DMS53 treated with DMSO at 0.1 percent for 48 hours (cell line): ENCODE measurements around the gene KRTAP13-4.

Experiments used
- DNase-seq: peaks from one replicate; lab custom pipeline; 2025; ENCODE audit not compliant: unreplicated experiment; lab: John Stamatoyannopoulos, UW

The KRTAP13-4 gene

DNA sequence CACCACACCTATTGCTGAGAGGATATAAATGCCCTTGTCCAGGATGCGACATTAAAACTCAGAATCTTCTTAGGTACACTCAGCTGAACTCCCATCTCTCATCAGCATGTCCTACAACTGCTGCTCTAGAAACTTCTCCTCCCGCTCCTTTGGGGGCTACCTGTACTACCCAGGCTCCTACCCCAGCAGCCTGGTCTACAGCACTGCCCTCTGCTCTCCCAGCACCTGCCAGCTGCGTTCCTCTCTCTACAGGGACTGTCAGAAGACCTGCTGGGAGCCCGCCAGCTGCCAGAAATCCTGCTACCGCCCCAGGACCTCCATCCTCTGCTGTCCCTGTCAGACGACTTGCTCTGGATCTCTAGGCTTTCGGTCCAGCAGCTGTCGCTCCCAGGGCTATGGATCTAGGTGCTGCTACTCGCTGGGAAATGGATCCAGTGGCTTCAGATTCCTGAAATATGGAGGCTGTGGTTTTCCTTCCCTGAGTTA is at the start of gene KRTAP13-4:
KRTAP13-4 (plus strand) TSS at position 51 of the 486 bp plus-strand sequence; CDS start at position 107, 56 bp downstream.
- no peak for DNase-seq

DNA sequence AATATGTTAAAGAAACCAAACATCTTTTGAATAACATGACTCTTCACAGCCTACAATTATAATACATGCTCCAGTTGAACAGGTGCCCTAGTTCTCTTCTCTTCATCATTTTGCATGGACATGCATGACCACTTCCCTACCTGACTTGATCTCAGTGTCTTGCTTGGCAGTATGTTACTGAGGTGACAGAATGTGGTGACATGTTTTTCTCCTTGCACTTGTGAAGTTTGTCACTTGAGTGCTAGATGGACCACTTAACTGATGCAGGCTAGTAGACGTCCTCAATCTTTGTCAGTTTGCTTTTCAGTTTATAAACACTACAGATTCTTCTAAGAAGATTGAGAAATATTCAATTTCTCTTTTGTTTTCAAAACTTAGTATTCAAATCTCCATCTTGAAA is 47.8 kb upstream of the KRTAP13-4 start:
- no peak for DNase-seq

DNA sequence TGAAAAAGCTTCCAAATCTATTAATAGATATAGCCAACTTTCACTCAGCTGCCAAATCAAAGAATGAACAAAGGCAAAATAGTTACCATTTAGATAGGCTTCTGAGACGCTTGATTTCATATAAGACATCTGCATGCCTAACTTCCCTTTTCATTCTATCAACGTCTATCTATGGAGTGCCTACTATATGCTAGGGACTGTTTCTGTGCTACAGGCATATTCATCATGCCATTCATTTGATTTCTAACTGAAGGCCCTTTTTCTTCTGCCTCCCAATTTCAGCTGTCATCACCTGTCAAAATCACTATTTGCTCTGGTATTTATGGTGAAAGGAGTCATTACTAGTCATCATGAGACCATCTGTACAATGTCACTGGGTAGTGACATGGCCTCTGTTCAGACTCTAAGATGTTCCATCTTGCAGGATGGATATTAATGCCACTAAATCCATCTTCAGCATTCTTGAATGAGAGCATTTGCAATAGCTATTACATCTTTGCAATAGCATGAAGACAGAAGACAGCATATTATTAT is 38.5 kb upstream of the KRTAP13-4 start:
- no peak for DNase-seq

DNA sequence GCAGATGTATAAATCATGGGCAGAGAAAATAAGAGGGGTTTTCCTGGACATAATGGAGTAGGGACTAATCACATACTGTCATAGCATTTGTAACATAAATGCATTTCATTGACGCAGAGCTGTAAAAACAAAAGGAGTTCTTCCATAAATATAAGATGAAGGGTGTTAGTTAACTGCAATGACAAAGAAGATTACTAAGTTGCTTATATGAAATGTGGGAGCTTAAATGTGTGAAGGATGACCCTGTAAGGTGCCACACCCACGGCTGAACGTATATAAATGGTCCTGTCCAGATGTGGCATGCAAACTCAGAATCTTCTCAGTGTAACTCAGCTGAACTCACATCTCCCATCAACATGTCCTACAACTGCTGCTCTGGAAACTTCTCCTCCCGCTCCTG is 34.3 kb upstream of the KRTAP13-4 start, which contains the start of gene KRTAP13-1:
KRTAP13-1 (plus strand) TSS at position 301 of the 400 bp plus-strand sequence; CDS start at position 357, 56 bp downstream.
- DNase-seq, result no peak

DNA sequence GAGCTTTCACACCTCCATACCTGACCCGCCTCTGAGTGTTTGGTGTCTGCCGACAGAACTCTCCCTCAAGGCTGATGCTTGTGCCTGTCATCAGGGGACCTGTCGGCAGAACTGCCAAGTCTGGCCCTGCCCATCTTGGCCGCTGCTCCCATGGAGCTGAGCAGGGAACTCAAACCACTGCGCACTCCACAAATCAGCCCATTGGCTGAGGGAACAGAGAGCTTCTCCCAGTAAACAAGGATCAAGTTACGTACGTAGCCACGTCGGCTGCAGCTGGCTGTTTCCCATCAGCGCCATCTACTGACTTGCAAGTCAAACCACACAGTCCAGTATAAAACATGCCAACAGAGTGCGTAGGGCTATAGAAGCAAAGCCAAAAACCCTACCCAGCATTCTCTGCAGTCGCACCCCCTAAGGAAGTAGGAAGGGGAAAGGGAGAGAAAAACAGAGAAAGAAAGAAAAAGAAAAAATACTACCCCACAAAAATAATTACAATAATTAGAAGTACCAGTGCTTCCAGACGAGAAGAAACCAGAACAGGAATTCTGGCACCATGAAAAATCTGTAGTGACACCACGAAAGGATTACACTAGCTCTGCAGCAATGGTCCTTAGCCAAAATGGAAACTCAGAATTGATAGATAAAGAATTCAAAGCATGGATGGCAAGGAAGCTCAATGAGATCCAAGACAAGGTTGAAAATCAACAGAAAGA is 21.1 kb upstream of the KRTAP13-4 start:
- DNase-seq, result peak; percentile 90

DNA sequence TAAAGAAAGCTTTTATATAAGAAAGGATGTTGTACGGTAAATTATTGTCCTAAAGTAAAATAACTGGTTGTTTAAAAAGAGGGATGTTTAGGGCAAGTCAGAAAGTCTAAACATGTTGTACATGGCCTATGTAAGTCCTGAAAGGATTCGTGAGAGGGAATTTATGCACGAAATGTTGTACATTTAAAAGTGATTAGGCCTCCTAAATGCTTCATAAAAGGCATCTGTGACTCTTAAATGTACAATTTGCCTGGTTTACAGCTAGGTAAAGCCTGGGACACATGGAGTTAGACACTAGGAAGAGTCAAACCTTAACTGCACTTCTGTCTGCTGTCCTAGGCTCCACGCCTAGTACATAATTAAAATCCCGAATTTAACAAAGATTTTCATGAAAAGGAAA is 14.0 kb upstream of the KRTAP13-4 start:
- no peak for DNase-seq

DNA sequence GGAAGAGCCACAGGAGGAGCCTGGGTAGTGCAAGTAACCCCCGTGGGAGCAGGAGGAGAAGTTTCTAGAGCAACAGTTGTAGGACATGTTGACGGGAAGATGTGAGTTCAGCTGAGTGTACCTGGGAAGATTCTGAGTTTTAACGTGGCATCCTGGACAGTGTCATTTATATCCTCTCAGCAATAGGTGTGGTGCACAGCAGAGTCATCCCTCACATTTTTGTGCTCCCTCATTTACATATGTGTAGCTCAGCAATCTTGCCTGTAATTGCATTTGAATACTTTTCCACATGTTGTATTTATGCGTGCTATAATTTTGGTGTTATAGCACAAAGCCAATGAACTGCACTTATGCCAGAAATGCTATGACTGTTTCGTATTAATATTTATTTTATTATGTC is 4.2 kb upstream of the KRTAP13-4 start, which contains the start of gene KRTAP13-3:
KRTAP13-3 (minus strand) TSS at position 101 of the 400 bp plus-strand sequence; CDS start at position 87, 14 bp downstream.
- no peak for DNase-seq

DNA sequence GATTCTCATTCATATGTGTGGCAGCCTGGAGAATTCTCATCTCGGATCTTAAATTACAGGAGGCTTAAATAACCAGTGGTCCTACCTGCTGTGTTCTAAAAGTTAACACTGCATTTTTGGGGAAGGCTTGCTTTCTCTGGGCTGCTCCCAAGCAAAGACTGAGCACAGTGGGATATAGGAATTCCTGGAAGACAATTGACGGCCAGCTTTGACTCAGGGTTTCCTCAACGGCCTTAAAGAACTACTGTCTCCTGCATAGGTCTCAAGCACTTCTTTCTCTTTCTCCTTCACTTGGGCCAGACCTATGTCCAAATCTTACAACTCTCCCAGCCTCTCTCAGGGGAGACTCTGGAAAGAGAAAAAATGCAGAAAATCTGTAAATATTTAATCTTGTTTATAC is 3.3 kb upstream of the KRTAP13-4 start:
- no peak for DNase-seq

- peak; percentile 9 for DNase-seq
Measured at GRCh38 chr21:30434033-30434631, 4.1 kb downstream of the KRTAP13-4 start.

- DNase-seq, result no peak
Measured at GRCh38 chr21:30437010-30437565, 7.1 kb downstream of the KRTAP13-4 start.

DNA sequence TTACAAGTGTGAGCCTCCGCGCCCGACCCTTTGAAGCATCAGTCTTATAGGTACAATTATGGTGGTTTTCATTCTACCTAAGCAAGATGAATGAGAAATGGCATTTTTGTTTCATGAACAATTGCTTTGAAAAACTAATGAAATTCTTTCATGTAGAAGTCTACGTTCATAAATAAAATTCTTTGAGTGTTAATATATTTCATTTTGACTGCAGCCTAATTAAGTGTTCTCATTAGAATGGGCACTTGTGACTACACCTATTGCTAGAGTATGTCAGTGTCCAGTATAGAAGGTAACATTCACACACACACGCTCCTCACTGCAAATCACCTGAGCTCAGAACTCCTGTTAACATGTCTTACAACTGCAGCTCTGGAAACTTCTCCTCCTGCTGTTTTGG is 10.0 kb downstream of the KRTAP13-4 start, which contains the start of gene KRTAP15-1:
KRTAP15-1 (plus strand) TSS at position 301 of the 400 bp plus-strand sequence; CDS start at position 354, 53 bp downstream.
- DNase-seq, result no peak

- no peak for DNase-seq
Measured at GRCh38 chr21:30443226-30443625, 13.2 kb downstream of the KRTAP13-4 start.

DNA sequence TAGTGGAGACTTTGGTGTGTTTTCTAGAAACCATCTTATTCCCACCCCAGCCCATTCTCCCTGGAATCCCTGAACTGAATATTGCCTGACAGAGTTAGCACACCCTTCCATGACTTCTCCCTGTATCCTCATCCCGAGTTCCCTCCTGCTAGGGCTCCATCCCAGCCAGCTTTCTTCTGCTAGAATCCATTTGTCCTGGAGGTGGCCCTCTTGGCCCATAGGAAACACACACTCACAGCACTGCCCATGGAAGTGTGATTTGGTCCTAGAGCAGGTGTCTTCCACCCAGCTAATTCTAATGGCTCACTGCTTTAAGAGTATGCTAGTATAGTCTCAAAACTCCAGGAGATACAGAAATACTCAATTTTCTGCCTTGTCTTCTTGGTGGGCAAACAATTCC is 14.2 kb downstream of the KRTAP13-4 start:
- DNase-seq, result no peak

DNA sequence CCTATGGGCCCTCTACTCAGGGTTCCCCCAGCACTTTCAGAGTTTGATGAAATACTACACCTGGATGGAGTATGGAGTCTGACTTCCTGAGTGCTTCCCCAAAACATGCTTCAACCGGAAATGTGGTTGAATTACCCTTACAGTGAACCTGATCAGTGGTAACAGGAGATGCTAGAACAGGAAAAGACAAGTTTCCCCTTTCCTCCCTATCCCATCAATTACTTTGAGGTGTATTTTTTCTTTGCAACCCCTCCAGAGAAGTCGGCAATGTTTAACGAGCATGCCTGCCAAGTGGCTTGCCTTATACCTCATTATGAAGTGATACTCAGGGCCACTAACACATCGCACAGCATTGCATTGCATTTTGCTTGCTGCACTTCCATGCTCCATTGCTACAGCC is 17.0 kb downstream of the KRTAP13-4 start:
- DNase-seq, result no peak

DNA sequence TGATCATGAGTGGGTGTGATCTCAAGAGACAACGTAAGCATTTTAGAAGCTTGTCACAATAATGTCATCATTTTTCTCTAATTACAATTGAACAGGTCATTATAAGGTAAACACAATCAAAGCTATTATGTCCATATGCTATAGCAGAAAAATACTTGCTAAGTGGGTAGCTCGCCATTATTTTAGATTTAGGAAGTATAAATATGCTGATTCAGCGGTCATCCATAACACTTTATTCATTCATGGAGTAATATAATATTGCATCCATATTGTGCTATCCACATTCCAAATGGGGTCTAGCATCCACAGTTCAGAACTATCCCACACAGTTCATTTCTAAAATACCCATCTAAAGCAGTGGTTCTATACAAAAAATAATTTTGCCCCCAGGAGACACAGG is 18.5 kb downstream of the KRTAP13-4 start:
- DNase-seq, result no peak

GRCh38 chr21:30463713-30464112 is 33.7 kb downstream of the KRTAP13-4 start:
- DNase-seq, result no peak

- DNase-seq, result no peak
Measured at GRCh38 chr21:30468900-30469714, 39.1 kb downstream of the KRTAP13-4 start.

GRCh38 chr21:30478004-30478403 is 48.0 kb downstream of the KRTAP13-4 start:
- DNase-seq, result no peak

- DNase-seq, result peak; percentile 30
Measured at GRCh38 chr21:30479259-30479658, 49.2 kb downstream of the KRTAP13-4 start.

DNA sequence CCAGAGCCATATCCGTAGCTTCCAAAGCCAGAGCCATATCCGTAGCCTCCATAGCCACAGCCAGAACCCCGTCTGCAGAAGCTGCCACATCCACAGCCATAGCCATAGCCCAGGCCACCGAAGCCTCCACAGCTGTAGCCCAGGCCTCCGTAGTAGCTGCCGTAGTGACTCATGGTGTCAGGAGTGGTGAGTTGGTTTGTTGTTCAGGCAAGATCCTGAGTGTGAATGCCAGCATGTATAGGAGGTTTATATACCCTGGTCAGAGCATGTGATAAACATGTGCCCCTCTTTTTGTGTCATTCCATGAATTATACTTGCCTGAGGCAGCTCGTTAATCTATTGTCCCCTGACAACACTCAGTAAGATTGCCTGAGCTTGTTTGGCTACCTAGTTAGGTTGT is 50.1 kb downstream of the KRTAP13-4 start, which contains the start of gene KRTAP19-1:
KRTAP19-1 (minus strand) TSS at position 223 of the 400 bp plus-strand sequence; CDS start at position 173, 50 bp downstream.
- DNase-seq, result no peak
